Ovary (tissue), 3 donors: Measurements from ENCODE around the gene SLAMF1.

Source experiments
- CTCF ChIP-seq, 3 donors: fragments of 450-650 bp in 2 of 3; fragments of 200-600 bp in 1 of 3; IDR thresholded peaks; one replicate each; pipeline versions ENCODE4 v1.5.1 to v1.8.0; 2016 to 2022; ENCODE audit warnings: antibody characterized with exemption in 3 of 3, mild to moderate bottlenecking in 1 of 3
- POLR2A ChIP-seq: fragments of 450-650 bp; IDR thresholded peaks from one replicate; pipeline ENCODE4 v1.6.1; 2017; ENCODE audit warnings: antibody characterized with exemption, mild to moderate bottlenecking, moderate library complexity
- donor health status: DM: no; HTN: no; CAD: no.

- TF ChIP-seq CTCF (IDR thresholded peaks at IDR 0.05) (no peak), POLR2A (no peak)
Measured at GRCh38 chr1:160641323-160642280, 5.2 kb downstream of the SLAMF1 start.
